ENCODE data around the gene PPARG. TPM values are rescaled to one million over a fixed set of nuclear protein-coding genes. Genes with fewer than 3 reads are reported as not detected.

The PPARG gene
- total and polyA plus RNA-seq, 5 donors from 2014 or later = 0.16 to 0.64 (median 0.24) TPM; not detected in 2

GRCh38 chr3:12425850-12426579, 137.1 kb downstream of the PPARG start:
- peaks cover 0 to 22% (median 12%) of the 10 kb centered on the region in 4 donors for H3K4me1 Mint-ChIP-seq
- H3K27ac ChIP-seq (ENCODE audit: insufficient read depth, low read length, poor library complexity, severe bottlenecking) = no peak overlapping the region
- peak in 1 of 3 donors; percentile 12 for DNase-seq
- no peaks in the 10 kb centered on the region for H3K9me3 ChIP-seq (ENCODE audit: control insufficient read depth in 2 of 2, low read length in 2 of 2)
- H3K27ac Mint-ChIP-seq = no peak overlapping the region
- H3K4me3 Mint-ChIP-seq = peak overlapping the region in 1 of 4 donors; percentile 0
- H3K36me3 Mint-ChIP-seq = no peaks in the 10 kb centered on the region
- H3K36me3 ChIP-seq (ENCODE audit: control insufficient read depth, insufficient read depth, low read length) = no peaks in the 10 kb centered on the region
- no peak overlapping the region for H3K4me3 ChIP-seq (ENCODE audit: low read depth, low read length)
- no peak for ATAC-seq (ENCODE audit: low read depth in 2 of 2)
- peaks cover 5% of the 10 kb centered on the region for H3K4me1 ChIP-seq (ENCODE audit: control insufficient read depth, insufficient read depth, low read length, poor library complexity, severe bottlenecking)
- peaks cover 14% of the 10 kb centered on the region for H3K27me3 Mint-ChIP-seq
- no peaks in the 10 kb centered on the region for H3K9me3 Mint-ChIP-seq
- H3K27me3 ChIP-seq (ENCODE audit: control insufficient read depth, insufficient read depth, low read length) = no peaks in the 10 kb centered on the region

GRCh38 chr3:12427551-12427950, 138.7 kb downstream of the PPARG start:
- H3K27me3 Mint-ChIP-seq = peaks cover 16% of the 10 kb centered on the region
- ATAC-seq (ENCODE audit: low read depth in 2 of 2) (no peak), DNase-seq (no peak)
- H3K9me3 Mint-ChIP-seq = no peaks in the 10 kb centered on the region
- H3K27me3 ChIP-seq (ENCODE audit: control insufficient read depth, insufficient read depth, low read length) = no peaks in the 10 kb centered on the region
- H3K36me3 ChIP-seq (ENCODE audit: control insufficient read depth, insufficient read depth, low read length) = no peaks in the 10 kb centered on the region
- no peak overlapping the region for H3K4me3 ChIP-seq (ENCODE audit: low read depth, low read length)
- H3K36me3 Mint-ChIP-seq = no peaks in the 10 kb centered on the region
- no peak overlapping the region for H3K4me3 Mint-ChIP-seq
- no peak overlapping the region for H3K27ac ChIP-seq (ENCODE audit: insufficient read depth, low read length, poor library complexity, severe bottlenecking)
- no peak overlapping the region for H3K27ac Mint-ChIP-seq
- H3K9me3 ChIP-seq (ENCODE audit: control insufficient read depth in 2 of 2, low read length in 2 of 2) = no peaks in the 10 kb centered on the region
- peaks cover 5% of the 10 kb centered on the region for H3K4me1 ChIP-seq (ENCODE audit: control insufficient read depth, insufficient read depth, low read length, poor library complexity, severe bottlenecking)
- H3K4me1 Mint-ChIP-seq = peaks cover 0 to 22% (median 12%) of the 10 kb centered on the region in 4 donors

- Mint-ChIP-seq H3K9me3 (no peaks in the 10 kb centered on the region), H3K36me3 (no peaks in the 10 kb centered on the region), H3K27me3 (peaks cover 22% of the 10 kb centered on the region), H3K4me3 (no peak overlapping the region), H3K27ac (no peak overlapping the region), H3K4me1 (peaks cover 0 to 22% (median 12%) of the 10 kb centered on the region in 4 donors)
- Histone ChIP-seq H3K9me3 (ENCODE audit: control insufficient read depth in 2 of 2, low read length in 2 of 2) (no peaks in the 10 kb centered on the region), H3K36me3 (ENCODE audit: control insufficient read depth, insufficient read depth, low read length) (no peaks in the 10 kb centered on the region), H3K27me3 (ENCODE audit: control insufficient read depth, insufficient read depth, low read length) (no peaks in the 10 kb centered on the region), H3K27ac (ENCODE audit: insufficient read depth, low read length, poor library complexity, severe bottlenecking) (no peak overlapping the region), H3K4me3 (ENCODE audit: low read depth, low read length) (no peak overlapping the region), H3K4me1 (ENCODE audit: control insufficient read depth, insufficient read depth, low read length, poor library complexity, severe bottlenecking) (peaks cover 5% of the 10 kb centered on the region)
- DNase-seq (no peak), ATAC-seq (ENCODE audit: low read depth in 2 of 2) (no peak)
These were observed 139.3 kb downstream of the PPARG start for GRCh38 chr3:12428126-12428525.

- no peak overlapping the region for H3K27ac Mint-ChIP-seq
- no peak overlapping the region for H3K27ac ChIP-seq (ENCODE audit: insufficient read depth, low read length, poor library complexity, severe bottlenecking)
- H3K27me3 Mint-ChIP-seq = peaks cover 23% of the 10 kb centered on the region
- no peaks in the 10 kb centered on the region for H3K9me3 ChIP-seq (ENCODE audit: control insufficient read depth in 2 of 2, low read length in 2 of 2)
- no peak overlapping the region for H3K4me3 Mint-ChIP-seq
- ATAC-seq (ENCODE audit: low read depth in 2 of 2) = no peak
- H3K36me3 ChIP-seq (ENCODE audit: control insufficient read depth, insufficient read depth, low read length) = no peaks in the 10 kb centered on the region
- H3K36me3 Mint-ChIP-seq = no peaks in the 10 kb centered on the region
- no peak overlapping the region for H3K4me3 ChIP-seq (ENCODE audit: low read depth, low read length)
- peaks cover 0 to 10% (median 8%) of the 10 kb centered on the region in 4 donors for H3K4me1 Mint-ChIP-seq
- no peak for DNase-seq
- H3K27me3 ChIP-seq (ENCODE audit: control insufficient read depth, insufficient read depth, low read length) = no peaks in the 10 kb centered on the region
- no peaks in the 10 kb centered on the region for H3K4me1 ChIP-seq (ENCODE audit: control insufficient read depth, insufficient read depth, low read length, poor library complexity, severe bottlenecking)
- H3K9me3 Mint-ChIP-seq = no peaks in the 10 kb centered on the region
These were observed 141.2 kb downstream of the PPARG start for GRCh38 chr3:12430086-12430485.

- Histone ChIP-seq H3K27ac (ENCODE audit: insufficient read depth, low read length, poor library complexity, severe bottlenecking) (no peak overlapping the region), H3K4me3 (ENCODE audit: low read depth, low read length) (no peak overlapping the region), H3K9me3 (ENCODE audit: control insufficient read depth in 2 of 2, low read length in 2 of 2) (no peaks in the 10 kb centered on the region), H3K36me3 (ENCODE audit: control insufficient read depth, insufficient read depth, low read length) (no peaks in the 10 kb centered on the region), H3K4me1 (ENCODE audit: control insufficient read depth, insufficient read depth, low read length, poor library complexity, severe bottlenecking) (no peaks in the 10 kb centered on the region), H3K27me3 (ENCODE audit: control insufficient read depth, insufficient read depth, low read length) (no peaks in the 10 kb centered on the region)
- H3K27me3 Mint-ChIP-seq = peaks cover 15% of the 10 kb centered on the region
- ATAC-seq (ENCODE audit: low read depth in 2 of 2) = no peak
- no peaks in the 10 kb centered on the region for H3K4me1 Mint-ChIP-seq
- H3K27ac Mint-ChIP-seq = no peak overlapping the region
- H3K9me3 Mint-ChIP-seq = no peaks in the 10 kb centered on the region
- no peak overlapping the region for H3K4me3 Mint-ChIP-seq
- H3K36me3 Mint-ChIP-seq = no peaks in the 10 kb centered on the region
- DNase-seq = no peak
These were observed 145.0 kb downstream of the PPARG start for GRCh38 chr3:12433823-12434222.

GRCh38 chr3:12436514-12437220, 147.8 kb downstream of the PPARG start:
- H3K4me1 Mint-ChIP-seq = no peaks in the 10 kb centered on the region
- Histone ChIP-seq H3K9me3 (ENCODE audit: control insufficient read depth in 2 of 2, low read length in 2 of 2) (no peaks in the 10 kb centered on the region), H3K27ac (ENCODE audit: insufficient read depth, low read length, poor library complexity, severe bottlenecking) (no peak overlapping the region), H3K36me3 (ENCODE audit: control insufficient read depth, insufficient read depth, low read length) (no peaks in the 10 kb centered on the region), H3K4me3 (ENCODE audit: low read depth, low read length) (no peak overlapping the region), H3K27me3 (ENCODE audit: control insufficient read depth, insufficient read depth, low read length) (no peaks in the 10 kb centered on the region), H3K4me1 (ENCODE audit: control insufficient read depth, insufficient read depth, low read length, poor library complexity, severe bottlenecking) (no peaks in the 10 kb centered on the region)
- no peak for DNase-seq
- peaks cover 0 to 2% (median 0%) of the 10 kb centered on the region in 7 donors for H3K9me3 Mint-ChIP-seq
- no peak overlapping the region for H3K4me3 Mint-ChIP-seq
- H3K27me3 Mint-ChIP-seq = peaks cover 15% of the 10 kb centered on the region
- no peak overlapping the region for H3K27ac Mint-ChIP-seq
- H3K36me3 Mint-ChIP-seq = no peaks in the 10 kb centered on the region
- no peak for ATAC-seq (ENCODE audit: low read depth in 2 of 2)

- DNase-seq = no peak
- H3K27ac Mint-ChIP-seq = no peak overlapping the region
- Histone ChIP-seq H3K4me3 (ENCODE audit: low read depth, low read length) (no peak overlapping the region), H3K9me3 (ENCODE audit: control insufficient read depth in 2 of 2, low read length in 2 of 2) (no peaks in the 10 kb centered on the region), H3K36me3 (ENCODE audit: control insufficient read depth, insufficient read depth, low read length) (no peaks in the 10 kb centered on the region), H3K27ac (ENCODE audit: insufficient read depth, low read length, poor library complexity, severe bottlenecking) (no peak overlapping the region), H3K4me1 (ENCODE audit: control insufficient read depth, insufficient read depth, low read length, poor library complexity, severe bottlenecking) (no peaks in the 10 kb centered on the region), H3K27me3 (ENCODE audit: control insufficient read depth, insufficient read depth, low read length) (no peaks in the 10 kb centered on the region)
- H3K4me3 Mint-ChIP-seq = no peak overlapping the region
- no peak for ATAC-seq (ENCODE audit: low read depth in 2 of 2)
- H3K27me3 Mint-ChIP-seq = peaks cover 15% of the 10 kb centered on the region
- no peaks in the 10 kb centered on the region for H3K36me3 Mint-ChIP-seq
- H3K9me3 Mint-ChIP-seq = peaks cover 0 to 2% (median 0%) of the 10 kb centered on the region in 7 donors
- no peaks in the 10 kb centered on the region for H3K4me1 Mint-ChIP-seq
These were observed 148.3 kb downstream of the PPARG start for GRCh38 chr3:12437221-12437605.
